NCI-H2171 treated with DMSO at 0.1 percent for 48 hours (cell line): Measurements from ENCODE around the gene PEX14.
A peak's percentile ranks its signal among the peaks of the same experiment; 100 is the strongest.

Experiments
- DNase-seq: peaks from one replicate; lab custom pipeline; 2025; lab: John Stamatoyannopoulos, UW

Gene PEX14

DNA sequence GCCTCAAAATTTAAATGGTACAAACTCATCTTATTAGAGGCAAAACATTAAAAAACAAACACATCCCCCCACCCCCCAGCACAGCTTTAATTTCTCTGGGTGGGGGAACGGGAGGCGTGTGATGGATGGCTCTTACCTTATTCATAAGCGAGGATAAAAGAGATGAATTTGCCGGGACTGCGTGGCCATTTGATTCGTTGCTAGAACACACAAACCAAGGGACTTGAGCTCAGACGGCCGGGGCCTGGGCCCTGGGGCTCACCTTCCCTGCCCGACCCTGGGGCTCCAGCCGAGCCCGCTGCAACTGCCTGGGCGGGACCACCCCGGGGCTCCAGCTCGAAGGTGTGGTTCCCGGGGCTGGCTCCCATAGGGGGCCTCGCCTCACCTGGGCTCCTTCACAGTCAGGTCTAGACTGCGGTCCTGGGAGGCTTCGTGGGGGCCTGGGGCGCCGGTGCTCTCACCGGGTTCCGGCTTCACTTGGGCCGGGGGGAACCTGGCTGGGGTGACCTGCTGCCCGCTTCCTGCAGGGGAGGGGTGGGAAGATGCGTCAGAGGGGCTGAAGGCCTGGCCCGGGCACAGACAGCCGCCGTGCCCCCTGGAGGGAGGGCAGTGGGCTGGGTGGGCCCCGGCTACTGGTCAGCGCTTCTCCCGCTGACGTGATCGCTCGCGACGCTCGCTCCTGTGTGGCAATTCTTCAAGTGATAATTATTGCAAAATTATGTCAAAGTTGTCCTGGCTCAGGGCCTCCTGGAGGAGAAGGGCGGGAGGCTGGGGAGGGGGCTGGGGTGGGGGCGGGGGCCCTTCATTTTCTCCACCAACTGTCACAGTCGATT lies 176.0 kb downstream of the PEX14 start:
- no peak for DNase-seq

DNA sequence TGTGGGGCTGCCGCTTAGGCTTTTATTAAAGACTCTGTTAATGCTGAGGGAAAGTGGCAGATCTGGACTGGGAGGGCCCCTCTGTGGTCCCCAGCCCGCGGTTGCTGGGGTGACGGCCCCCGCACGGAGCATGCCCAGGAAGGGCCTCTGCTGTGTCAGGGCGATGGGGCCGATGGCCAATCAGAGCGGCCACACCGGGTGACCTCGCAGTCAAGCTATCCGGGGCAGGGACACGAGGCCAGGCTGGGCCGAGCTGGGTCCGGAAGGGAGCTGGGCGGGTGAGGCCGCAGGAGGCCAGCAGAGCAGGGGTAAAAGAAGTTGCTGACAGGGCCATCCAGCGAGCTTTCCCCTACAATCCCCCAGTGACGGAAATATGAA lies 176.6 kb downstream of the PEX14 start:
- no peak for DNase-seq

DNA sequence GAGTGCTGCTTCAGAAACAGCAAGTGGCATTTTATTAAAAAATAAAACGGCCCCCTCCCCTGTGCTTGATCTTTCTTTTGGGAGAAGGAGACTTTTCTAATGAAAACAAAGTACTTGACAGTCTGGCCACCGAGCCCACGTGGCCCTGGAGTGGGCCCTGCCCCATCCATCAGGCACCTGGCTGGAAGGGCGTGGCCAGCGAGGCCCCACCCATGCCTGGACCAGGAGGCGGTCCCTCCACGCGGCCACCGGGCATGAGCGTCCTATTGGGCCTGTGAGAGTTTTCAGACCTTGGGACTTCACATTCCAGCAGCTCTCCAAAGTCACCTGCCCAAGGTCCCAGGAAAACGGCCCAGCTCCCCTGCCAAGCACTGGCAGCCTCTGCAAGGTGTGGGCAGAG lies 177.0 kb downstream of the PEX14 start:
- DNase-seq: no peak

DNA sequence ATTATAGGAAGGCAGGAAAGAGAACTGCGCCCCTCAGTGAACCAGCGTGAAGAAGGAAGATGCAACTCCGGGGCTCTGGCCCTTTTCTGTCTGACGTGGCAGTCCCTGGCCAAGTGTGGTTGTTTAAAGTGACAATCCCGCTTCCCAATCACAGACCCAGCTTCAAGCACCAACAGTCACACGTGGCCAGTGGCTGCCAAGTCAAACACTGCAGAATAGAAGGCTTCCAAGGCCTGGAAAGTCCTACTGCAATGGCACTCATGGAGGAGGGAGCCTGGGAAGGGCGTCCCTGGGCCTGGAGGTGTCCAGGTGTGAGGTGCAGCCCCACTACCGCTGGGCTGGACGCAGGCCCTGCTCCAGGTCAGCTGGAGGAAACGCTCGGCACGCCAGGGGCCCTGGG lies 177.9 kb downstream of the PEX14 start:
- DNase-seq: no peak

DNA sequence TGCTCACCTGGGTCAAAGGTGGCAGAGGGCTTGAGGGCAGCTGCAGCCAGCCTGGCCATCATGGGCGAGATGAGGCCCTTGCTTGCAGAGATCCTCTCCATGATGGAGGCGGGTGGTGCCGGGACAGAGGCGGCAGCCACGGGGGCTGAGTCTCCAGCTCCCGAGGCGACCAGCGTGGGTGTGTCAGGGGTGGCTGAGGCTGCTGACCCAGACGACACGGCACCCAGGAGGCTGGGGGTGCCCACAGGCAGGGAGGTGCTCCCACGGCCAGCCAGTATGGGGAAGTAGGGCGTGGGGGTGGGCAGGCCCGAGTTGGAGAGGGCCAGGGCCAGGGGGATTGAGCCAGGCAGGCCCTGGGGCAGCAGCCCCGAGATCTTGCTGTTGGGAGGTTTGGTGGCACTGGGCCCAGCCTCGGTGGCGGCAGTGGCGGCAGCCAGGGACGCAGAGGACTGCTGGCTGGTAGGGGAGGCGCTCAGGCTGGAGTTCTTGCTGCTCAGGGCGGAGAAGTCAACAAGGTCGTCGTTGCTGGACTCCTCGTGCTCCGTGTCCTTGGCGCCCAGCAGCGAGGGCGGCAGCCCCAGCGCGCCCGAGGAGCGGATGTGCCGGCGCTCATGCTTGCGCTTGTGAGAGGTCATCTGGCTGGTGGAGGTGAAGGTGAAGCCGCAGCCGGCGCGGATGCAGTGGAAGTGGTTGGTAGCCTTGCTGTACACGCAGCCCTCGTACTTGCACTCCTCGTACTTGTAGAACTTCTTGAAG lies 178.8 kb downstream of the PEX14 start:
- DNase-seq: no peak

DNA sequence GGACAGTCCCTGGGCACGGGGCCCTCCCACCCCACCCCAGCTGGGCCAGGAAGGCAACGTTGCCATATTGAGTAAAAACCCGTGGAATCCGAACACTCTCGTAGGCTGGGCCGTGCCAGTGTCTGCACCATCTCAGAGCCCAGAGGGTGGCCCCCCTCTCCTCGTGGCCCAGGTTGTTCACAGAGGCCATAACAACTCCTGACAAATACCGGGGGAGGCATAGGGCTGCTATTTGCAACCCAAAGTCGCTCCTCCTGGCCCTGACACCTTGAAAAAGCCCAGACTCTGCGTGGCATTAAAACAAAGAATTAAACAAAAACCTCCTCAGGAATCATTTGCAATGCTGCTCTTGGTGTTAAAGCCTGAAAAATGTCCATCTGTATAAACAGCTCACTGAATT lies 180.3 kb downstream of the PEX14 start:
- DNase-seq: no peak

DNA sequence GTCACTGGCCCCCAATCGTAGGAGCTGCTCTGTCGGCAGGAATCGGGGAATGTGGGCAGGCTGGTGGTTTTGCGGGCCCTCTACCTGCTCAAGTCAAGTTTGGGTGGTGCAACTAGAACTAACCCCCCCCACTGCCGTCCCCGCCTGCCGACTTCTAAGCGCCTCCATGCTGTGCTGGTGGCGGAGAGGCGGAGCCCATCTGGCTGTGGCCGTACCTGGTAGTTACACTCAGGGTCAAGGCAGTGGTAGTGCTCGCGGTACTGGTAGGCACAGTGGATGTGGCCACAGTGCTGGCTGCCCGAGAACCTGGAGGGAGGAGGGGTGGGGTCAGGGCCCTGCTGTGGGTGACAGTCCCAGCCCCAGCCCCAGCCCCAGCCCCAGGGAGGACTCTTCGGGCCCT lies 181.7 kb downstream of the PEX14 start:
- DNase-seq: no peak

DNA sequence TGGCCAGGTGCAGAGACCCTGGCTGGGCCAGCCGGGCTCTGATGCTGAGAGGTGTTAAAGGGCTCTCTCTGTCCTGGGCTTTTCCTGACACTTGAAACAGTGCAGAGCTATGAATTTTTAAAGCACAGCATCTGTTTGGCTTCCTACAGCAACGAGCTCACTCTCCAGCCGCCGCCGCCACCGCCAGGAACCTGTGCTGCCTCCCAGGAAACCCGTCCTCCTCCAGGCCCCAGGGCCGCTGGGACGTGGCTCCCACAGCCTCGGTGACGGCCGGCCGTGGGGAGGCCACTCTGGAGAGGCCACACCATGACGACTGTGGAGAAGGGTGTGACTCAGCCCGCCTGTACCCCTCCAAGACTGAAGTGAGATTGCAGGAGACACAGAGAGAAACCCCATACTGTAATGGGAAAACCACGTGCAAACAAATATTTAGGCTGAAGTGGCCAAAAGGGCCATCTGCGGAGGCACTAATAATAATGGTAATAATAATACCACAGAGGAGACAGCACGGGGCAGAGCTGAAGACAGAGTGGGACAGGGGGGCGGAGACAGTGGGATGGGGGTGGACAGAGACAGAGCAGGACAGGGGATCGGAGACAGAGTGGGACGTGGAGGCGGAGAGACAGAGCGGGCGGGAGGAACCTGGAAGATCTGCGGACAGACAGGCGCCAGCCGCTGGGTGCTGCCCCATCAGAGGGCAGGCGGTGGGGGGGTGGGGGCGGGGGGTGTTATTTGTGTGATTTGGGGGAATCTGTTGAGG lies 182.5 kb downstream of the PEX14 start:
- DNase-seq: no peak

DNA sequence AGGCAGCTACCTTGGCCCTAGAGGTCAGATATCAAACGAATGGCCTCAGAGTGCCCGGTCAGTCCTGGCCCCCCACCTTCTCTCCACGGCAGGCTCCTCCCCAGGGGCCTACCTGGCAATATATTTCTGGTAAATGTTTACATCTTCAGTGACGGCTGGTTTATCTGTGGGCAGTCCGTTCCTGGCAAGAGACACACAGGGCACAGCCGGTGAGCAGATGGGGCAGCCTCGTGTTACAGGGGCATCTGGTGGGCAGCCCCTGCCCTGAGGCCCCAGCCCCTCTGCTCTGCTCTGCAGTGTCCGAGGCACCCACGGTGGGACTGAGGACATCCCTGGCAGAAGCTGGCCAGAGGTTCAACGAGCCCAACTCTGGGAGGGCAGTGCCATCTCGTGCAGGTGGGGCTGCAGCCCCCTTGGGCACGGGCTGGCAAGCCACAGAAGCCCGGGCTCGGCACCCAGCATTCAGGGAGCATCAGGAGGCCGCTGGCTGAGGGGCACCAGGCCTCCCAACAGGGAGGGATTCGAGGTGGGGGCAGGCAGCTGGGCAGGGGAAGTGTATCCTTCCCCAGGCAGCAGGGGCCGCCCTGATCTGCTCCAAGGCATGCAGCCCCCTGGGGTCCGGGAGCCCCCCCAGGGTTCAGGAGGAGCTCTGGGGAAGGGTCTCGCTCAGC lies 183.8 kb downstream of the PEX14 start:
- DNase-seq: peak; percentile 34

DNA sequence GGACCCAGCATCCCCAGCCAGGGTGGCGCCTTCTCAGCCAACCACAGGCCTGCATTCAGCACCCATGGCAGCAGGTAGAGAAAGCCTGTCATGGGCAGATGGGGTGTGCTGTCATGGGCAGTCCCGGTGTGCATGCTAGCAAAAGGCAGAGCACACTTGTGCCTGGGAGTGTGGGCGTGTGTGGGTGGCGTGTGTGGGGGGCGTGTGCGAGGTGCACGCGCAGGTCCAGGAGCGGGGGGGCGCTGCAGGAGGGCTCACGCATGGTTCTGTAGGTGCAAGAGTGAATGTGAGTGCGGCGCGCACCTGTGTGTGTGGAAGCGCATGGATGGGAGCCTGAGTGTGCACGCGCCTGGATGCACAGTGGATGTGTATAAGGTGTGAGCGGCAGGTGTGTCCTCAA lies 184.5 kb downstream of the PEX14 start:
- DNase-seq: peak; percentile 10

DNA sequence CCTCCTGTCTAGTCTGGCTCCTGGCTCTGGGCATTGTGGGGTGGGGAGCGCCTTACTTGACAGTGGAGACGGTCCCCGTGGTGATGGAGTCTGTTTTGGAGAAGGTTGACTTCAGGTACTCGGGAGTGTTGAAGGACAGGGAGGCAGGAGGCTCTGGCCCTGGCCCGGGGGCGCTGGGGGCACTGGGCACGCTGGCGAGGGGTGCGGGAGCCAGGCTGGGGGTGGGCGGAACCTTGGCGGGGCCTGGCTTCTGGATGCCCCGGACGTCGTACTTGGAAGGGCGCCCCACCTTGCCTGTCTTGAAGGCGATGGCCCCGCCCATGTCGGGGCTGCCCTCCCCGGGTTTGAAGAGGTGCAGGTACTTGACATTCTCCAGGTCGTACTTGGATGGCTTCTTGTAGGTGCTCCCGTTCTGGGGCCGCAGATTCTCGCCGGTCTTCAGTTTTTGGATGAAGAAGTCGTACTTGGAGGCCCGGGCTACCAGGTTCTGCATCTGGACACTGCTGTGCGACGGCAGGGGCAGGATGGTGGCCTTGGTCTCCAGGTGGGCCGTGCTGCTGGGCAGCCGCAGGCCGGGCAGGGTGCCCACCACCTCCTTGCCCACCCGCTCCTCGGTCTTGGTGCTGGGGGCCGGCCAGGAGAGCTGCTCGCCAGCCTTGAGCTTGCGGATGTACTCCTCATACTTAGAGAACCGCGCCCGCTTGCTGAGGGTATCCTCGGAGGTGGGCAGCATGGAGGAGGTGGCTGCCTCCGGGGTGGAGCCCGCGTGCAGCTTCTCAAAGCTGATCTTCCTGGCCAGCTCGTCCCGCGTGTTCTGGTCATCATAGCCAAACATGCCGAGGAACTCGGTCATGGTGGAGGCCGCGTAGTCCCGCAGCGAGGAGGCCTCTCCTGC lies 185.1 kb downstream of the PEX14 start:
- no peak for DNase-seq

DNA sequence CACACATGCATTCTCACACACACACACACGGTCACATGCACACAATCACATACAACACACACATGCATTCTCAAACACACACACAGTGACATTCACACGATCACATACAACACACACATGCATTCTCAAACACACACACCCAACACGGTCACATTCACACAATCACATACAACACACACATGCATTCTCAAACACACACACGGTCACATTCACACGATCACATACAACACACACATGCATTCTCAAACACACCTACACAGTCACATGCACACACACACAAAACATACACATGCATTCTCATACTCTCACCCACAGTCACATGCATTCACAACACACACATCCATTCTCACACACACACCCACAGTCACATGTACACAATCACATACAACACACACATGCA lies 186.7 kb downstream of the PEX14 start:
- DNase-seq: no peak

DNA sequence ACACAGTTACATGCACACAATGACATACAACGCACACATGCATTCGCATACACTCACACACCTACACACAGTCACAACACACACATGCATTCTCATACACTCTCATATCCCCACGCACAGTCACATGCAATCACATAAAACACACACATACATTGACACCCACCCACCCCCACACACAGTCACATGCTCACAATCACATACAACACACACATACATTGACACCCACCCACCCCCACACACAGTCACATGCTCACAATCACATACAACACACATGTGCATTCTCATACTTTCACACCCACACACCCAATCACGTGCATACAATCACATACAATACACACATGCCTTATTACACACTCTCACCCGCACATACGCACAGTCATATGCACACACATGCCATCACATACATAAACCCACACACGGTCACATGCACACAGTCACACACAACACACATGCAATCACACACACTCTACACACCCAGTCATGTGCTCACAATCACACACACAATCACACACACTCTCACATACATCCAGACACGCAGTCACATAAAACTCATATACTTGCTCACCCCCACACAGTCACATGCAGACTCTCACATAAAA lies 187.4 kb downstream of the PEX14 start:
- no peak for DNase-seq

DNA sequence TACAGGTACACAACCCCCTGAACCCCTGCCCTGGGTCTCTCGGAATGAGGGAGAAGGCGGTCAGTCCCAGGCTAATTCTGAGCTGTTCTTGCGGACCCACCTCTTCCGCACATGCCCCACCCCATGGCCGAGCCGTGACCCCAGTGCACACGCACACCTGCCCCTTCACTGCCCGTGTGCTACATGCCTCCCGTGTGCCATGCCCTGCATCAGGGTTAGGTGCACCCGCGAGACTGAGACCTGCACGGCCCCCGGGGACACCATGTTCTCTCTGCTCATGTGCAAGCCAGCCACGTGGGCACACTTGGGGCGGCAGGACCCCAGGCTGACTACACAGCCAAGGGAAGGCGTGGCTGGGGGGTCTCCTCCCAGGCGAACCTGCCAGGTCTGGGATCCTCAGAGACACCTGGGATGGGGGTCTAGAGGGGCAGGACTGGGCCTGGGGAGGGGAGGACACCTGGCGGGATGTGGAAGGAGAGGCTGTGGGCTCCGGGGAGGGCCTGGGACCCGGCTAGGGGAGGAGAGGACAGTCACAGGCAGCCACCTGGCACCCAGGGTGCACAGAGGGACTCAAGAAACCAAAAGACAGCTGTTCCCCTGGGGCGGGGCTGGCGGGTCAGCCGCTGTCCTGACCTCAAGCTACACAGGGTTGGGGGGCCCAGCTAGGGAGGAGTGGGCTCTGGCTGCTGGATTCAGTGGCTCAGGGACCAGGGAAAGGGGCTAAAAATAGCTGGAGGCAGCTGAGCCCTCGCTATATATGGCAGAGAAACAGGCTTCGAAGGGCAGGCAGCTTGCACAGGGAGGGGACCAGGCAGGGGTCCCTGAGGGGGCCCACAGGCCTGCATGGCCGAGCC lies 188.3 kb downstream of the PEX14 start:
- peak; percentile 43 for DNase-seq

DNA sequence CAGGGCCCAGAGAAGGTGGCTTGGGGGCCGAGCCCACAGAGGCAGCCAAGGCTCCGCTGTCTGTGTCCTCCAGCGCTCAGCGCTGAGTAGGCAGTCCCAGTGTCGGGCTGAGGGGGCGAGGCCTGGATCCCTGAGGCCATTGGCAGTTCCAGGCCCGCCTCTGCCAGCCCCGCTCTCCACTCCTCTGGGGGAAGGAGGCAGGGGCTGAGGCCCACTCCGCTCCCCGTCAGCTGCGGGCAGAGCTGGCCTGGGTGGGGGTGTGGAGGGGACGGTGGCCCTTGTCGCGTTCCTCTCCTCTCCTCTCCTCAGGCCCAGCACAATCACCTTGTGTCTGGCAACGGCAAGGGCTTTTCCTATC lies 188.9 kb downstream of the PEX14 start:
- no peak for DNase-seq

DNA sequence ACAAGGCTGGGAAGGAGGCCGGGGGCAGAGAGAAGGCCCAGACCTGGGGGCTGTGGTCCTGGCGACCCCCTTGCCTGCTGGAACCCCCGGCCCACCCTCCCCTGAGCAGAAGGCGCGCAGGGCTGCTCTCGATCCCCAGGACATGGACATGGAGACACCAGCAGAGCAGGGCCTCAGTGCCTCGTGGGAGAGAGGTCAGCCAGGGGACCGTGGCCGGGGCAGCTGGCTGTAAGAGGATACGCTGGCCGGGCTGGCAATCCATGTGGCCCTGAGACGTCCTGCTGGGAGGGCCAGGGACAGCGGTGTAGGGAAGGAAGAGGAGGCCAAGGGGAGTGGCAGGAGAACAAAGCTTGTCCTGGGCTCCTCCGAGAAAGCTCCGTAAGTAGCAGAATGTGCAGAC lies 189.5 kb downstream of the PEX14 start:
- no peak for DNase-seq

DNA sequence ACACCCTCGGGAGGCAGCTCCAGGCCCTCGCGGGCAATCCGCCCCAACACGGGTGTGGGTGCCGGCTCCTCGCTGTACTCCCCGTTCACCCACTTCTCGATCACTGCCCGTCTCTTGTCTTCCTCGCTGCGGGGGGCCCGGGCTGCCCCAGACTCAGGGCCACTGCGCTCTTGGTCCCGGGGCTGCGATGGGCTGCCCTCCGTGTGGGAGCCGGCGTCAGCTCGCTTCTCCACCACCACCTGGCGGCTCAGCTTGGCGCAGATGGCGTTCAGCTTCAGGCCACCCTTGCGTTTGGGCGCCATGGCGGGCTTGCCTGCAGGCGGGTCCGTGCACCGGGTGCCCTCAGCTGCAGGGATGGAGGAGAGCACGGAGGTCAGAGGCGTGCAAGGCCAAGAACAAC lies 190.5 kb downstream of the PEX14 start:
- DNase-seq: no peak

DNA sequence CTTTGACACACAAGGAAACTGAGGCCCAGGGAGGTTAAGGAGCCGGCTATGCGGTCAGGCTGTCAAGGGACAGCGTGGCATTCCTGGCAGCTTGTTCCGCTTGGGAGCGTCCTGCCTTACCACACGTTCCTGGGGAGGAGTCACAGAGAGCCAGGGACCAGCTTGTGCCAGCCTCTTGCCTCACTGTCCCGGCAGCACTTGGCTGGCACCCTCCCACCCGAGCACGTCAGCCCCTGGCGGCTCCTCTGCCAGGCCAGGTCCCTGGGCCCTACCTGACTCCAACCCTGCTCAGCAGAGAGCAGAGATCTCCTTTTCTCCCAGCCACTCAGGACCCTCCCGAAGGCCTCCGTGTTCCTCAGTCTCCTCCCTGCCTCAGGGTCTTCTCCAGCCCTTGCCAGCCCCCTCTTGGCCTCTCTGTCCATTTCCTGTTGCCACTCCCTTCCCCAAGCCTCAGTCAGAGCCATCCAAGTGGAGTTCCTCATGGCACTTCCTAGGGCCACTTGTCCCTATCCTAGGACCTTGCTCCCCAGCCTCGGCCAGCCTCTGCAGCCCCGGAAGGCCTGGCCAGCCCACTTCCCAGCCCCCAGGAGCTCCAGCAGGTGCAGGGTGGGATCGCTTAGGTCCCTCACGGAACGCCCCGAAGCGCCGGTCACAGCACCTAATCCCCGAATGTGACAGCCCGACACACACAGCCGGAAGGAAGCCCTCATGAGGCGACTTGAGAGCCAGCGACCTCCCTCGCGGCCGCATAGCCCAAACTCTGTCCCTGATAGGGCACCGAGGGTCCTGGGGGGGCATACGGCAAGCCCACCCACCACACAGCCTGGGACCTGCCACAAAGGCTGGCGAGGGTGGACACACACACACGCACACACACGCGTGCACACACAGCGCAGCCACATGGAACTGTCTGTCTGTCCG lies 191.4 kb downstream of the PEX14 start:
- no peak for DNase-seq
